H1 (cell line): Measurements from ENCODE around the gene SCYL1. TPM values are rescaled to one million over a fixed set of nuclear protein-coding genes. Genes with fewer than 3 reads are reported as not detected.
A peak's percentile ranks its signal among the peaks of the same experiment; 100 is the strongest.

Experiments used
- CTCF ChIA-PET: fragments of 300-600 bp; sonication (Branson Sonifier 250); formaldehyde crosslinking; loops from one replicate; lab custom pipeline; 2021; ENCODE audit not compliant: partially characterized antibody; lab: Charles Lee
- POLR2A ChIA-PET: fragments of 300-600 bp; sonication (Branson Sonifier 250); formaldehyde crosslinking; loops from one replicate; lab custom pipeline; 2021; ENCODE audit warnings: inconsistent platforms; ENCODE audit not compliant: partially characterized antibody; lab: Charles Lee
- DNase-seq, 2 experiments: peaks; one replicate each; pipeline versions ENCODE4 v3.0.0 to v3.0.0-alpha.2; 2010 to 2022; ENCODE audit warnings: low spot score in 2 of 2, low read depth in 1 of 2, mixed read lengths in 1 of 2
- FAIRE-seq: peaks from 2 replicates; lab custom pipeline; 2011; peaks lifted over from hg19 to GRCh38; lab: Jason Lieb, UNC
- H2AFZ ChIP-seq: 2 replicates; pipeline ENCODE4 v1.8.1; 2012; ENCODE audit warnings: low read length, inconsistent platforms
- H2AK5ac ChIP-seq: 2 replicates; pipeline ENCODE4 v1.6.1; 2013; ENCODE audit warnings: low read depth, low read length
- H2BK120ac ChIP-seq: replicated peaks from 2 replicates; pipeline ENCODE3; 2013; ENCODE audit warnings: low read depth, low read length, inconsistent platforms
- H2BK12ac ChIP-seq: 2 replicates; pipeline ENCODE4 v1.6.1; 2013; ENCODE audit warnings: low read depth, low read length
- H2BK15ac ChIP-seq: 2 replicates; pipeline ENCODE4 v1.6.1; 2013; ENCODE audit warnings: low read length
- H2BK20ac ChIP-seq: 2 replicates; pipeline ENCODE4 v1.6.1; 2013; ENCODE audit warnings: low read length
- H2BK5ac ChIP-seq: 2 replicates; pipeline ENCODE4 v1.6.1; 2013; ENCODE audit warnings: low read depth, low read length
- H3K14ac ChIP-seq: 2 replicates; pipeline ENCODE4 v1.6.1; 2013; ENCODE audit warnings: inconsistent platforms; ENCODE audit not compliant: insufficient read length
- H3K18ac ChIP-seq: 2 replicates; pipeline ENCODE4 v1.6.1; 2013; ENCODE audit warnings: low read length; ENCODE audit errors: extremely low read depth
- H3K23ac ChIP-seq: 2 replicates; pipeline ENCODE4 v1.6.1; 2013; ENCODE audit warnings: inconsistent platforms; ENCODE audit not compliant: insufficient read length
- H3K23me2 ChIP-seq: 2 replicates; pipeline ENCODE4 v1.6.1; 2013; ENCODE audit warnings: low read depth, low read length
- H3K27ac ChIP-seq: 2 replicates; pipeline ENCODE4 v1.6.1; 2011; ENCODE audit warnings: low read depth, low read length, inconsistent platforms
- H3K27me3 ChIP-seq, 4 experiments: replicated peaks in 1 of 4; 1 replicate in 1 of 4; 2 replicates in 3 of 4; pipeline versions ENCODE4 v1.6.1 to v1.8.1; 2011 to 2013; ENCODE audit warnings: low read length in 3 of 4, mild to moderate bottlenecking in 3 of 4, inconsistent platforms in 2 of 4, mixed read lengths in 2 of 4, moderate library complexity in 1 of 4; ENCODE audit not compliant: control insufficient read depth in 3 of 4, insufficient read depth in 3 of 4; ENCODE audit errors: extremely low read depth in 1 of 4
- H3K36me3 ChIP-seq, 4 experiments: 2 replicates each; pipeline versions ENCODE4 v1.6.1 to v1.8.1; 2011 to 2013; ENCODE audit warnings: mild to moderate bottlenecking in 4 of 4, low read length in 3 of 4, moderate library complexity in 2 of 4, control low read depth in 1 of 4, inconsistent platforms in 1 of 4; ENCODE audit not compliant: insufficient read depth in 4 of 4, control insufficient read depth in 2 of 4
- H3K4ac ChIP-seq: replicated peaks from 2 replicates; pipeline ENCODE3; 2013; ENCODE audit warnings: low read length, low read depth, mixed read lengths, inconsistent platforms; ENCODE audit not compliant: insufficient read length
- H3K4me1 ChIP-seq, 4 experiments: replicated peaks in 1 of 4; 1 replicate in 1 of 4; 2 replicates in 3 of 4; pipeline versions ENCODE4 v1.6.1 to v1.8.1; 2011 to 2013; ENCODE audit warnings: low read length in 3 of 4, inconsistent platforms in 2 of 4, mixed read lengths in 1 of 4; ENCODE audit not compliant: insufficient read depth in 4 of 4, control insufficient read depth in 3 of 4
- H3K4me2 ChIP-seq, 2 experiments: 2 replicates each; pipeline versions ENCODE4 v1.6.1 to v1.8.1; 2011 to 2013; ENCODE audit warnings: low read depth in 2 of 2, low read length in 2 of 2, control low read depth in 1 of 2, inconsistent platforms in 1 of 2, mild to moderate bottlenecking in 1 of 2; ENCODE audit not compliant: insufficient read depth in 1 of 2
- H3K4me3 ChIP-seq, 4 experiments: fragments of 200-600, 300-600 bp in 1 of 4; sonication (generic), shearing (Covaris generic), sonication (Bioruptor Twin) in 1 of 4; 2 replicates each; pipeline versions ENCODE4 v1.5.1 to v1.8.1; 2011 to 2016; ENCODE audit warnings: low read length in 4 of 4, low read depth in 3 of 4, control low read depth in 2 of 4, inconsistent platforms in 2 of 4, mild to moderate bottlenecking in 2 of 4, mixed read lengths in 1 of 4, moderate library complexity in 1 of 4; ENCODE audit not compliant: insufficient read depth in 2 of 4; ENCODE audit errors: extremely low read depth in 1 of 4
- H3K56ac ChIP-seq: replicated peaks from 2 replicates; pipeline ENCODE3; 2013; ENCODE audit warnings: low read depth, mild to moderate bottlenecking, mixed read lengths, low read length, inconsistent platforms; ENCODE audit not compliant: insufficient read length
- H3K79me1 ChIP-seq: 2 replicates; pipeline ENCODE4 v1.6.1; 2013; ENCODE audit warnings: low read depth, low read length, control low read depth
- H3K79me2 ChIP-seq, 2 experiments: 2 replicates each; pipeline versions ENCODE4 v1.6.1 to v1.8.1; 2012 to 2013; ENCODE audit warnings: low read length in 2 of 2, mild to moderate bottlenecking in 2 of 2, inconsistent platforms in 1 of 2; ENCODE audit not compliant: insufficient read depth in 2 of 2, control insufficient read depth in 1 of 2
- H3K9ac ChIP-seq, 4 experiments: replicated peaks in 1 of 4; 1 replicate in 1 of 4; 2 replicates in 3 of 4; pipeline versions ENCODE4 v1.6.1 to v1.8.1; 2011 to 2013; ENCODE audit warnings: low read depth in 3 of 4, low read length in 3 of 4, control low read depth in 2 of 4, mild to moderate bottlenecking in 2 of 4, moderate library complexity in 2 of 4, inconsistent platforms in 1 of 4; ENCODE audit errors: extremely low read depth in 1 of 4
- H3K9me3 ChIP-seq, 2 experiments: 2 replicates each; pipeline versions ENCODE4 v1.6.1 to v1.8.1; 2012 to 2013; ENCODE audit warnings: mild to moderate bottlenecking in 2 of 2, moderate library complexity in 2 of 2, control low read depth in 1 of 2, inconsistent platforms in 1 of 2, low read depth in 1 of 2, low read length in 1 of 2, mixed read lengths in 1 of 2; ENCODE audit not compliant: insufficient read depth in 2 of 2
- H4K20me1 ChIP-seq, 2 experiments: replicated peaks in 1 of 2; 2 replicates each; pipeline versions ENCODE3 to v1.8.1; 2011 to 2013; ENCODE audit warnings: inconsistent platforms in 2 of 2, low read length in 2 of 2, mild to moderate bottlenecking in 1 of 2; ENCODE audit not compliant: insufficient read depth in 2 of 2, control insufficient read depth in 1 of 2
- H4K5ac ChIP-seq: 2 replicates; pipeline ENCODE4 v1.6.1; 2013; ENCODE audit warnings: low read length, low read depth, mixed read lengths, inconsistent platforms; ENCODE audit not compliant: insufficient read length
- H4K8ac ChIP-seq: 2 replicates; pipeline ENCODE4 v1.8.0; 2013; ENCODE audit warnings: mild to moderate bottlenecking, moderate library complexity, low read length, inconsistent platforms; ENCODE audit not compliant: insufficient read depth; ENCODE audit errors: extremely low read depth
- H4K91ac ChIP-seq: replicated peaks from 2 replicates; pipeline ENCODE3; 2013; ENCODE audit warnings: low read length, mixed read lengths, inconsistent platforms; ENCODE audit not compliant: insufficient read length
- CTBP2 ChIP-seq: IDR thresholded peaks from 2 replicates; pipeline ENCODE4 v1.7.0; 2011; ENCODE audit warnings: borderline replicate concordance, mild to moderate bottlenecking, moderate library complexity, mixed read lengths, low read length; ENCODE audit not compliant: insufficient read depth, insufficient read length
- SUZ12 ChIP-seq: fragments of 200-600 bp; sonication (generic); IDR thresholded peaks from 2 replicates; pipeline ENCODE4 v1.6.1; 2012; ENCODE audit warnings: mild to moderate bottlenecking, inconsistent platforms, low read length, moderate library complexity, mixed read lengths
- WGBS, 2 experiments: shearing (Covaris generic) in 1 of 2; methylation state at CpG; one replicate each; pipeline versions ENCODE4 v1.1.6 to v1.1.7; 2013 to 2015; ENCODE audit warnings: low lambda C conversion rate in 2 of 2, mixed read lengths in 2 of 2, inconsistent platforms in 1 of 2, low coverage in 1 of 2, missing lambda C conversion rate in 1 of 2; ENCODE audit not compliant: insufficient replicate concordance in 2 of 2, insufficient coverage in 1 of 2, insufficient read length in 1 of 2; ENCODE audit errors: extremely low coverage in 1 of 2, missing lambda C conversion rate in 1 of 2; 5-methylcytosine and 5-hydroxymethylcytosine counted together
- polyA plus RNA-seq, 7 experiments: library from polyadenylated mRNA; depleted of rRNA in 3 of 7; stranded (reverse) in 5 of 7; unstranded in 2 of 7; fragments of >200 nt in 5 of 7; fragments of 200-250 nt in 2 of 7; gene quantifications; 1 replicate in 5 of 7; 2 replicates in 1 of 7; 4 replicates in 1 of 7; pipeline versions ENCODE4 v1.2.1 to v1.2.3, GENCODE V29; 2011 to 2013; ENCODE audit warnings: missing spikeins in 2 of 7, mixed read lengths in 2 of 7
- total RNA-seq: library from RNA; stranded (reverse); fragmentation: NEBNext Ultra II Directional; extraction: Animal tissue kit (Norgen Biotek cat#: 25700); gene quantifications from 2 replicates; pipeline ENCODE4 v1.2.1, GENCODE V29; 2021

SCYL1 gene
- total and polyA plus RNA-seq, 2 of the 8 experiments (the other 6 are each of a cell fraction or from before 2014, with no cell fraction given) = 59.8 to 77.7 TPM

DNA sequence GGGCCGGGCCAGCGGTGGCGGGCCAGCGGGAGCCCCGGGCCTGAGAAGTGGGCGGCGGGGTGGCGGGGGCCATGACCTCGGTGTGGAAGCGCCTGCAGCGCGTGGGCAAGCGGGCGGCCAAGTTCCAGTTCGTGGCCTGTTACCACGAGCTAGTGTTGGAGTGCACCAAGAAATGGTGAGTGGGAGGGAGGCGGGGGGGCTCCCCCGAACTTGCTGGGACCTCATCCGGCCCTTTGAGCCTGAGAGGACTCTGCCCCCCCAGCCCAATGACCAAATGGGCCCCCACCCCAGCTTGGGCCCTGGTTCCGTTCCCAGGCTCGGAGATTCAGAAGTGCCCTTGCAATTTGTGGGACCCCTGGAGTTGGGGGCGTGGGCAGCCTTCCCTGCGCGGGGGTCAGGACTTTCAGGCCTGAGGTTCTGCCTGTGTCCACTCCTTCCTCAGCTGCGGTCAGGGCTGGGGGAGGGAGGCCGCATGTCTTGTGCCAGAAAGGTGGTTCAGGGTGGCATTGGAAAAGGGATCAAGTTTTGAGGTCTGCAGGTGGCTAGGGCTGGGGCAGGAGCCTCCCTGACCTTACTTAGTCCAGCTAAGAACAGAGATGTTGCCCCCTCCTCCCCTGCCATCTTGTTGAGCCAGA, 51.5 kb downstream of the SCYL1 start:
- H2BK5ac ChIP-seq = no peak overlapping the region
- H3K23ac ChIP-seq = no peak overlapping the region
- peak overlapping the region; percentile 15 for H4K5ac ChIP-seq
- H3K79me2 ChIP-seq = peaks cover 0 to under 1% of the 10 kb centered on the region in 2 experiments; a peak in 1 of 4 replicates
- no peak overlapping the region for H3K14ac ChIP-seq
- no peaks in the 10 kb centered on the region for H3K36me3 ChIP-seq
- no peaks in the 10 kb centered on the region for H3K79me1 ChIP-seq
- no peak for DNase-seq
- no peak overlapping the region for H3K4ac ChIP-seq
- H3K18ac ChIP-seq = no peak overlapping the region
- H3K4me2 ChIP-seq = peak overlapping the region; percentile 64 to 72
- no peak overlapping the region for H2BK15ac ChIP-seq
- FAIRE-seq = no peak
- no peak overlapping the region; the same call in 1 of the 2 replicates for H2AK5ac ChIP-seq
- no peak overlapping the region for H2AFZ ChIP-seq
- H2BK20ac ChIP-seq = no peak overlapping the region
- no peak for TF ChIP-seq CTBP2
- peak; percentile 22; the same call in 1 of the 2 replicates for TF ChIP-seq SUZ12
- H4K91ac ChIP-seq = no peak overlapping the region
- H3K9ac ChIP-seq = no peak overlapping the region
- peaks cover 9 to 27% (median 18%) of the 10 kb centered on the region in 4 experiments; a peak in 6 of 7 replicates for H3K4me1 ChIP-seq
- H3K4me3 ChIP-seq = peak overlapping the region; percentile 12 to 63 (median 25); a peak in 5 of 8 replicates
- H4K20me1 ChIP-seq = peaks cover 14 to 15% of the 10 kb centered on the region in 2 experiments
- peaks cover 8% of the 10 kb centered on the region; the same call in 1 of the 2 replicates for H3K23me2 ChIP-seq
- WGBS, 2 experiments = 38% methylated on average over 13 of the region's 26 CpGs; no CpG with 5 or more reads in 1 of the 2 experiments
- H3K27ac ChIP-seq = no peak overlapping the region
- H3K27me3 ChIP-seq = peaks cover 8 to 39% (median 28%) of the 10 kb centered on the region in 4 experiments
- H3K56ac ChIP-seq = no peak overlapping the region
- ChIA-PET CTCF (interaction anchor here (1.0 to 7.2 kb wide), 7 partner anchors 11 to 47 kb away, joined by 3 to 97 read pairs (median 12); partner anchors contain the start of gene KCNK7), POLR2A (interaction anchor here (0.6 to 3.7 kb wide), 9 partner anchors 9 to 211 kb away, joined by 3 to 36 read pairs (median 6); no protein-coding TSS in a partner anchor)
- H4K8ac ChIP-seq = peak overlapping the region; percentile 57; the same call in 1 of the 2 replicates
- H2BK120ac ChIP-seq = no peak overlapping the region
- peak overlapping the region; percentile 62; the same call in 1 of the 2 replicates for H2BK12ac ChIP-seq
- no peaks in the 10 kb centered on the region for H3K9me3 ChIP-seq
